ENCODE results near the gene CAPN15.

DNA sequence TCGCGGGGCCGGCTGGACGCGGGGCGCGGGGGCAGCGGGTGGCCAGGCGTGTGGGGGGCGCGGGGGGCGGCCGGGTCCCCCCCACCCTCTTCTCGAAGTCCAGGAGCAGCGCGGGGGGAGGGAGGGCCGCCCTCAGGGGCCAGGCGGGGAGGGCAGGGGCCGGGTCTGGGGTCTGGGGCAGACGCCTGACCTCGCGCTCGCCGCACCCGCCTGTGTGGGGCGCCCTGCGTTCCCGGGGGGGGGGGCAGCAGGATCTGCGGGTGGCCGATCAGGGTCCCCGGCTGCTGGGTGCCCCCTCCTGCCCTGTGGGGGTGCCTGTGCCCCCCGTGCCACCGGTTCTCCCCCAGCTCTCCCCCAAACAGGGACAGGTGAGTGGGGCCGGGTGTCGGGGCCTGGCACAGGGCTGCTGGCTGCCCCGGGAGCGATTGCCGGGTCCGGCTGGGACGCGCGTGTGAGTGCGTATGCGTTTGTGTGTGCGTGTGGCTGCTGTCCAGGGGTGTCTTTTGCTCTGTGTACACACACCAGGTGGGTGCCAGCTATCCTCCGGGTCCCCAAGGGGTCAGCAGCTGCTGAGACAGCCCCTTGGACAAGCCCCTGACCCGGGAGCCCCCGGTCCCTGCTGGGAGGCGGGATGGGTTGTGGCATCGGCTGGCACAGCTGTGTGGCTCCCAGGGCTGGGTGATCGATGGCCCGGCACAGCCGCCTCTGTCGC is 33.3 kb downstream of the CAPN15 start:
- TF ChIP-seq, protein P1, sequence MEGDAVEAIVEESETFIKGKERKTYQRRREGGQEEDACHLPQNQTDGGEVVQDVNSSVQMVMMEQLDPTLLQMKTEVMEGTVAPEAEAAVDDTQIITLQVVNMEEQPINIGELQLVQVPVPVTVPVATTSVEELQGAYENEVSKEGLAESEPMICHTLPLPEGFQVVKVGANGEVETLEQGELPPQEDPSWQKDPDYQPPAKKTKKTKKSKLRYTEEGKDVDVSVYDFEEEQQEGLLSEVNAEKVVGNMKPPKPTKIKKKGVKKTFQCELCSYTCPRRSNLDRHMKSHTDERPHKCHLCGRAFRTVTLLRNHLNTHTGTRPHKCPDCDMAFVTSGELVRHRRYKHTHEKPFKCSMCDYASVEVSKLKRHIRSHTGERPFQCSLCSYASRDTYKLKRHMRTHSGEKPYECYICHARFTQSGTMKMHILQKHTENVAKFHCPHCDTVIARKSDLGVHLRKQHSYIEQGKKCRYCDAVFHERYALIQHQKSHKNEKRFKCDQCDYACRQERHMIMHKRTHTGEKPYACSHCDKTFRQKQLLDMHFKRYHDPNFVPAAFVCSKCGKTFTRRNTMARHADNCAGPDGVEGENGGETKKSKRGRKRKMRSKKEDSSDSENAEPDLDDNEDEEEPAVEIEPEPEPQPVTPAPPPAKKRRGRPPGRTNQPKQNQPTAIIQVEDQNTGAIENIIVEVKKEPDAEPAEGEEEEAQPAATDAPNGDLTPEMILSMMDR (IDR thresholded peaks at IDR 0.05), result no peak
- no peak for TF ChIP-seq POLR2AphosphoS5 (IDR thresholded peaks at IDR 0.05)
- TF ChIP-seq EP300 (IDR thresholded peaks at IDR 0.05), result no peak

Measured in esophagus muscularis mucosa (tissue), 4 donors.